ENCODE data around the gene MUC4. TPM values are rescaled to one million over a fixed set of nuclear protein-coding genes. Genes with fewer than 3 reads are reported as not detected.

MUC4 gene
- total and polyA plus RNA-seq, 12 donors, result 0.03 to 0.17 (median 0.09) TPM; not detected in 6

GRCh38 chr3:195802795-195803194 is 8.9 kb downstream of the MUC4 start:
- Histone ChIP-seq H3K36me3 (replicated peaks in 1 of 2) (no peaks in the 10 kb centered on the region), H3K9me3 (replicated peaks in 1 of 3) (no peaks in the 10 kb centered on the region), H3K27me3 (no peaks in the 10 kb centered on the region), H3K4me3 (no peak overlapping the region), H3K27ac (no peak overlapping the region), H3K4me1 (replicated peaks in 1 of 2) (peaks cover 0 to 5% of the 10 kb centered on the region in 2 donors)
- WGBS, 4 donors, result 33 to 37% (median 35%) methylated on average over 9 of the region's 9 CpGs
- intact Hi-C loops (cut with DNase I), result no loop called here
- TF ChIP-seq POLR2A (IDR thresholded peaks at IDR 0.05) (no peak), CTCF (IDR thresholded peaks at IDR 0.05) (no peak)
- DNase-seq, result no peak

- Histone ChIP-seq H3K9me3 (replicated peaks in 1 of 3) (no peaks in the 10 kb centered on the region), H3K36me3 (replicated peaks in 1 of 2) (no peaks in the 10 kb centered on the region), H3K27me3 (no peaks in the 10 kb centered on the region), H3K27ac (no peak overlapping the region), H3K4me3 (no peak overlapping the region), H3K4me1 (replicated peaks in 1 of 2) (peaks cover 0 to 5% of the 10 kb centered on the region in 2 donors)
- intact Hi-C loops (cut with DNase I), result no loop called here
- peak in 2 of 7 donors; percentile 18 to 29 for DNase-seq
- 48 to 67% (median 55%) methylated on average over 12 to 15 of the region's 15 CpGs for WGBS, 4 donors
- TF ChIP-seq CTCF (IDR thresholded peaks at IDR 0.05) (no peak), POLR2A (IDR thresholded peaks at IDR 0.05) (no peak)
These were observed 9.4 kb downstream of the MUC4 start for GRCh38 chr3:195802261-195802701.

- DNase-seq, result peak in 1 of 7 donors; percentile 7
- Histone ChIP-seq H3K27ac (no peak overlapping the region), H3K9me3 (replicated peaks in 1 of 3) (no peaks in the 10 kb centered on the region), H3K4me1 (replicated peaks in 1 of 2) (peaks cover 0 to 5% of the 10 kb centered on the region in 2 donors), H3K36me3 (replicated peaks in 1 of 2) (no peaks in the 10 kb centered on the region), H3K27me3 (no peaks in the 10 kb centered on the region), H3K4me3 (no peak overlapping the region)
- WGBS, 4 donors, result 75 to 87% (median 84%) methylated on average over 34 to 35 of the region's 35 CpGs
- intact Hi-C loops (cut with DNase I), result no loop called here
- TF ChIP-seq POLR2A (IDR thresholded peaks at IDR 0.05) (no peak), CTCF (IDR thresholded peaks at IDR 0.05) (no peak)
These were observed 10.2 kb downstream of the MUC4 start for GRCh38 chr3:195801251-195802183.

- TF ChIP-seq CTCF (IDR thresholded peaks at IDR 0.05), result no peak
- TF ChIP-seq POLR2A (IDR thresholded peaks at IDR 0.05), result no peak
- intact Hi-C loops (cut with DNase I), result no loop called here
- Histone ChIP-seq H3K36me3 (replicated peaks in 1 of 2) (no peaks in the 10 kb centered on the region), H3K27me3 (no peaks in the 10 kb centered on the region), H3K4me1 (replicated peaks in 1 of 2) (peaks cover 0 to 5% of the 10 kb centered on the region in 2 donors), H3K27ac (no peak overlapping the region), H3K9me3 (replicated peaks in 1 of 3) (no peaks in the 10 kb centered on the region), H3K4me3 (no peak overlapping the region)
- 73 to 82% (median 80%) methylated on average over 6 of the region's 6 CpGs for WGBS, 4 donors
- peak in 1 of 7 donors; percentile 3 for DNase-seq
These were observed 11.5 kb downstream of the MUC4 start for GRCh38 chr3:195800240-195800639.
